Measurements from ENCODE around the gene OCA2. TPM values are rescaled to one million over a fixed set of nuclear protein-coding genes. Genes with fewer than 3 reads are reported as not detected.

Gene OCA2
- total RNA-seq, 1 donor from 2014 or later = 0.79 TPM

DNA sequence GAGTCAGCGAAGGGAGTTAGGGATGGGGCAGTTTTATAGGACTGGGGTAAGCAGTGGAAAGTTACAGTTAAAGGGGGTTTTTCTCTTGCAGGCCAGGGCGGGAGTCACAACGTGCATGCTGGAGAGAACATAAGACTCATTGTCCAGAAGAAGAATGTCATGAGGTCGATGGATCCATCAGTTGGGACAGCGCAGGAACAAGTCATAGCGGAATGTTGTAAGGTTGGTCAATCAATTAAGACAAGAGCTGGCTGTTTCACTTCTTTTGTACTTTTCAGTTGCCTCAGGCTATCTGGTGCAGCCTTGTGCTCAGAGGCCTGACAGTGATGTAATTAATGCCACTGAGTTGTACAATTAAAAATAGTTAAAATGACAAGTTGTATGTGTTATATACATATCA lies 165.6 kb downstream of the OCA2 start:
- Mint-ChIP-seq H3K27ac (no peak overlapping the region), H3K9me3 (ENCODE audit: low read depth) (peaks cover 19% of the 10 kb centered on the region), H3K4me1 (ENCODE audit: low read depth) (no peaks in the 10 kb centered on the region), H3K4me3 (ENCODE audit: low read depth) (no peak overlapping the region), H3K27me3 (no peaks in the 10 kb centered on the region), H3K36me3 (ENCODE audit: insufficient read depth) (no peaks in the 10 kb centered on the region)
- no peak for DNase-seq (ENCODE audit: low spot score, unreplicated experiment)
- TF ChIP-seq, protein P1, sequence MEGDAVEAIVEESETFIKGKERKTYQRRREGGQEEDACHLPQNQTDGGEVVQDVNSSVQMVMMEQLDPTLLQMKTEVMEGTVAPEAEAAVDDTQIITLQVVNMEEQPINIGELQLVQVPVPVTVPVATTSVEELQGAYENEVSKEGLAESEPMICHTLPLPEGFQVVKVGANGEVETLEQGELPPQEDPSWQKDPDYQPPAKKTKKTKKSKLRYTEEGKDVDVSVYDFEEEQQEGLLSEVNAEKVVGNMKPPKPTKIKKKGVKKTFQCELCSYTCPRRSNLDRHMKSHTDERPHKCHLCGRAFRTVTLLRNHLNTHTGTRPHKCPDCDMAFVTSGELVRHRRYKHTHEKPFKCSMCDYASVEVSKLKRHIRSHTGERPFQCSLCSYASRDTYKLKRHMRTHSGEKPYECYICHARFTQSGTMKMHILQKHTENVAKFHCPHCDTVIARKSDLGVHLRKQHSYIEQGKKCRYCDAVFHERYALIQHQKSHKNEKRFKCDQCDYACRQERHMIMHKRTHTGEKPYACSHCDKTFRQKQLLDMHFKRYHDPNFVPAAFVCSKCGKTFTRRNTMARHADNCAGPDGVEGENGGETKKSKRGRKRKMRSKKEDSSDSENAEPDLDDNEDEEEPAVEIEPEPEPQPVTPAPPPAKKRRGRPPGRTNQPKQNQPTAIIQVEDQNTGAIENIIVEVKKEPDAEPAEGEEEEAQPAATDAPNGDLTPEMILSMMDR (IDR thresholded peaks at IDR 0.05; ENCODE audit: unreplicated experiment) = no peak

DNA sequence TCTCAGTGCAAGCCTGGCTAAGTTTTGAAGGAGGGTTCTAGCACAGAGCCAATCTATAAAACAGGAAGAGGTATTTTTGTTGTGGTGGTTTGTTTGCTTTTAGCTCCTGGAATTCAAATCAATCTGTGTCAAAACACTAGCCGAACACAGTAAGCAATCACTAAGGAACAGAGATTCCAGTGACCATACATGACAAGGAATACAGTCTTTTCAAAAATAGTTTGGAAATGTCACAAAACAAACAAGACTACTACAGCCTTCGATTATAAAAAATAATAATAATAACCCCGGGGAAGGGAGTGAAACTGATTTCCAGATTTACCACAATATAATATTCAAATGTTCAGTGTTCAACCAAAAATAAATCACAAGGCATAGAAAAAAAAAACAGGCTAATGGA lies 166.5 kb downstream of the OCA2 start:
- TF ChIP-seq, protein P1 (IDR thresholded peaks at IDR 0.05; ENCODE audit: unreplicated experiment) = no peak

DNA sequence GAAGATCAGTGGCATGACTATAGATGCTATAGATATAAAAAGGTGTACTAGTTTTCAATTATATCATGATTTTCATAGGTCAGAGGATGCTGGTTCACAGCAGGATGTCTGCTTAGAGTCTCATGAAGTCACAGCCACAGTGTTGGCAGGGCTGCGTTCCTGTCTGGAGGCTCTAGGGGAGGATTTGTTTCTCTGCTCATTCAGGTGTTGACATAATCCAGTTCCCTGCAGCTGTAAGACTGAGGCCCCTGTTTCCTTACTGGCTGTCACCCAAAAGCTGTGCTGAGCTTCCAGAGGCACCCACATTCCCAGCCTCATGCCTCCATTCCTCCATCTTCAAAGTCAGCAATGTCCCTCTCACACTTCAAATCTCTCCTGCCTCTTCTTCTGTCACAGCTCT lies 170.7 kb downstream of the OCA2 start:
- Mint-ChIP-seq H3K27ac (no peak overlapping the region), H3K27me3 (no peaks in the 10 kb centered on the region), H3K9me3 (ENCODE audit: low read depth) (peaks cover 17% of the 10 kb centered on the region), H3K4me1 (ENCODE audit: low read depth) (no peaks in the 10 kb centered on the region), H3K4me3 (ENCODE audit: low read depth) (no peak overlapping the region), H3K36me3 (ENCODE audit: insufficient read depth) (no peaks in the 10 kb centered on the region)
- TF ChIP-seq, protein P1 (IDR thresholded peaks at IDR 0.05; ENCODE audit: unreplicated experiment) = no peak
- DNase-seq (ENCODE audit: low spot score, unreplicated experiment) = no peak

More for the DNA sequence above, 166.5 kb downstream of the OCA2 start:
- H3K36me3 Mint-ChIP-seq (ENCODE audit: insufficient read depth) = no peaks in the 10 kb centered on the region
- H3K4me3 Mint-ChIP-seq (ENCODE audit: low read depth) = no peak overlapping the region
- peaks cover 19% of the 10 kb centered on the region for H3K9me3 Mint-ChIP-seq (ENCODE audit: low read depth)
- H3K27ac Mint-ChIP-seq = no peak overlapping the region
- H3K4me1 Mint-ChIP-seq (ENCODE audit: low read depth) = no peaks in the 10 kb centered on the region
- no peak for DNase-seq (ENCODE audit: low spot score, unreplicated experiment)
- H3K27me3 Mint-ChIP-seq = no peaks in the 10 kb centered on the region

DNA sequence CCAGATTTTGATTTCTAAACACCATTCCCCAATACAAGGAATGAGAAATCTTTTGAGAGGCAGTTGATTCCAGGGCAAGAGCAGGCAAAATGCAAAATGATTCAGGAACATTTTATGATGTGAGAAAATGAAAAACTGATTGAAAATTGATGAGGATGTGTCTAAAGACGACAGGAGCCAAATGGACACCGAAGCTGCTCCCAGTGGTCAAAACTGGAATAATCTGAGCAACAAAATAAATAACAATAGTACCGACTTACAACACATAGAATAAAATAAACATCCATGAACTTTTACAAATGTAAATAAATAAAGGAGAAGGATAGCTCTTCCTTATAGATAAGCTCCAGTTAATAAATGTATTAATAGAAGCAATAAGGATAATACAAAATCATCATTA lies 186.8 kb downstream of the OCA2 start:
- Mint-ChIP-seq H3K9me3 (ENCODE audit: low read depth) (peaks cover 3% of the 10 kb centered on the region), H3K4me1 (ENCODE audit: low read depth) (no peaks in the 10 kb centered on the region), H3K36me3 (ENCODE audit: insufficient read depth) (no peaks in the 10 kb centered on the region)

DNA sequence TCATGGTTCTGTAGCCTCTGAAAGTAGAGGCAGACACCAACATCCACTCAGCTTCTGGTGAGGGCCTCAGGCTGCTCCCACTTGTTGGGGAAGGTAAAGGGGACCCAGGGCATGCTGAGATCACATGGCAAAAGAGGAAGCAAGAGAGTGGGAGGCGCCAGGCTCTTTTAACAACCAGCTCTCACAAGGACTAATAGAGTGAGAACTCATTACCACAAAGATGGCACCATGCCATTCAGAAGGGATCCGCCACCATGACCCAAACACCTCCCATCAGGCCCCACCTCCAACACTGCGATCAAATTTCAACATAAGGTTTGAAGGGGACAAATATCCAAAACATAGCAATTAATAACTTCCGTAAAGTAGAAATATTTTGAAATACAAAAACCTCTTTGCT lies 192.3 kb downstream of the OCA2 start:
- Mint-ChIP-seq H3K4me1 (ENCODE audit: low read depth) (no peaks in the 10 kb centered on the region), H3K4me3 (ENCODE audit: low read depth) (no peak overlapping the region), H3K27ac (no peak overlapping the region), H3K36me3 (ENCODE audit: insufficient read depth) (no peaks in the 10 kb centered on the region), H3K27me3 (no peaks in the 10 kb centered on the region), H3K9me3 (ENCODE audit: low read depth) (no peaks in the 10 kb centered on the region)
- TF ChIP-seq, protein P1 (IDR thresholded peaks at IDR 0.05; ENCODE audit: unreplicated experiment) = no peak
- DNase-seq (ENCODE audit: low spot score, unreplicated experiment) = no peak

More for the DNA sequence above, 186.8 kb downstream of the OCA2 start:
- TF ChIP-seq, protein P1 (IDR thresholded peaks at IDR 0.05; ENCODE audit: unreplicated experiment) = no peak
- no peak for DNase-seq (ENCODE audit: low spot score, unreplicated experiment)
- Mint-ChIP-seq H3K27me3 (no peaks in the 10 kb centered on the region), H3K4me3 (ENCODE audit: low read depth) (no peak overlapping the region), H3K27ac (no peak overlapping the region)
